Hematopoietic multipotent progenitor cell treated with erythropoietin and hydrocortisone succinate and interleukin-3 and kit ligand, for 6 days (in vitro differentiated cells): ENCODE measurements around the gene PISD.
"Not testable (repeated sequence)": the region's sequence is repeated elsewhere in the genome, so short reads cannot be mapped to it uniquely, and the experiment has no call there.

Experiments used
- DNase-seq: peaks from one replicate; pipeline ENCODE4 v3.0.0-alpha.2; 2015

Gene PISD

GRCh38 chr22:31661851-31662667 lies at the start of gene PISD:
Gene PISD, minus strand, starts transcription at chr22:31662215. Its CDS starts 7 bp downstream, at chr22:31662208.
- DNase-seq: peak; percentile 98

GRCh38 chr22:31711226-31711625 lies 49.2 kb upstream of the PISD start:
- DNase-seq: not testable (repeated sequence)

- DNase-seq: no peak
Measured at GRCh38 chr22:31707519-31707918, 45.5 kb upstream of the PISD start.

- peak; percentile 46 for DNase-seq
Measured at GRCh38 chr22:31695423-31695822, 33.4 kb upstream of the PISD start.

- DNase-seq: not testable (repeated sequence)
Measured at GRCh38 chr22:31694046-31694445, 32.0 kb upstream of the PISD start.

GRCh38 chr22:31692186-31692886 lies 30.3 kb upstream of the PISD start:
- peak; percentile 39 for DNase-seq

- DNase-seq: no peak
Measured at GRCh38 chr22:31691408-31691807, 29.4 kb upstream of the PISD start.

GRCh38 chr22:31683181-31684105 lies 21.4 kb upstream of the PISD start:
- no peak for DNase-seq

GRCh38 chr22:31682751-31683150 lies 20.7 kb upstream of the PISD start:
- DNase-seq: no peak

GRCh38 chr22:31681349-31682345 lies 19.6 kb upstream of the PISD start:
- no peak for DNase-seq

- DNase-seq: no peak
Measured at GRCh38 chr22:31680861-31681341, 18.9 kb upstream of the PISD start.

GRCh38 chr22:31678748-31679147 lies 16.7 kb upstream of the PISD start:
- DNase-seq: no peak

- peak; percentile 97 for DNase-seq
Measured at GRCh38 chr22:31676700-31677099, 14.7 kb upstream of the PISD start.

GRCh38 chr22:31674219-31674618 lies 12.2 kb upstream of the PISD start:
- DNase-seq: peak; percentile 36

GRCh38 chr22:31668849-31669248 lies 6.8 kb upstream of the PISD start:
- not testable (repeated sequence) for DNase-seq

GRCh38 chr22:31662668-31663037 lies 638 bp upstream of the PISD start:
- no peak for DNase-seq

GRCh38 chr22:31660860-31661341 lies 1.1 kb downstream of the PISD start:
- peak; percentile 21 for DNase-seq

GRCh38 chr22:31659246-31659645 lies 2.8 kb downstream of the PISD start:
- DNase-seq: no peak

GRCh38 chr22:31654408-31654807 lies 7.6 kb downstream of the PISD start:
- DNase-seq: no peak

GRCh38 chr22:31653944-31654343 lies 8.1 kb downstream of the PISD start:
- no peak for DNase-seq

- no peak for DNase-seq
Measured at GRCh38 chr22:31652911-31653684, 8.9 kb downstream of the PISD start.
